BLaER1 treated with 17β-estradiol and CSF1 and Interleukin-3, amounts not matched to agents 10 nM and 100 nM (cell line): ENCODE results near the gene TBPL1.

Source experiments
- H3K27ac ChIP-seq, 11 experiments: shearing (Covaris generic); formaldehyde crosslinking; 2 replicates each; pipeline ENCODE4 v1.8.1; 2022
- H3K27me3 ChIP-seq, 11 experiments: shearing (Covaris generic); formaldehyde crosslinking; 2 replicates each; pipeline ENCODE4 v1.8.1; 2022
- H3K36me3 ChIP-seq, 11 experiments: shearing (Covaris generic); formaldehyde crosslinking; 2 replicates each; pipeline ENCODE4 v1.8.1; 2022
- H3K4me1 ChIP-seq, 10 experiments: shearing (Covaris generic); formaldehyde crosslinking; 2 replicates each; pipeline ENCODE4 v1.8.1; 2022
- H3K4me2 ChIP-seq, 11 experiments: shearing (Covaris generic); formaldehyde crosslinking; 2 replicates each; pipeline ENCODE4 v1.8.1; 2022
- H3K4me3 ChIP-seq, 10 experiments: shearing (Covaris generic); formaldehyde crosslinking; 2 replicates each; pipeline ENCODE4 v1.8.1; 2022
- H3K9ac ChIP-seq, 11 experiments: shearing (Covaris generic); formaldehyde crosslinking; 2 replicates each; pipeline ENCODE4 v1.8.1; 2022
- H3K9me3 ChIP-seq, 11 experiments: shearing (Covaris generic); formaldehyde crosslinking; replicated peaks in 1 of 11; 2 replicates each; pipeline ENCODE4 v1.8.1; 2022
- H4K20me1 ChIP-seq, 11 experiments: shearing (Covaris generic); formaldehyde crosslinking; 2 replicates each; pipeline ENCODE4 v1.8.1; 2022
- Cebpa-rat ChIP-seq, 11 experiments: shearing (Covaris generic); IDR thresholded peaks; 2 replicates each; pipeline ENCODE4 v1.8.1; 2022

Gene TBPL1

GRCh38 chr6:133957227-133957626, 4.2 kb downstream of the TBPL1 start:
- no peak overlapping the region for H3K4me3 ChIP-seq
- peaks cover 0 to 23% (median 13%) of the 10 kb centered on the region in 11 experiments; a peak in 9 of 22 replicates for H3K36me3 ChIP-seq
- H4K20me1 ChIP-seq: peaks cover 7 to 88% (median 60%) of the 10 kb centered on the region in 11 experiments; a peak in 17 of 22 replicates
- H3K9ac ChIP-seq: no peak overlapping the region
- peaks cover 17 to 54% (median 29%) of the 10 kb centered on the region in 10 experiments for H3K4me1 ChIP-seq
- no peak for TF ChIP-seq Cebpa-rat (IDR thresholded peaks at IDR 0.05)
- H3K27me3 ChIP-seq: no peaks in the 10 kb centered on the region
- H3K9me3 ChIP-seq: peaks cover 0 to 22% (median 7%) of the 10 kb centered on the region in 11 experiments; a peak in 7 of 22 replicates
- peak overlapping the region in 1 of 11 experiments; percentile 2; a peak in 1 of 22 replicates for H3K4me2 ChIP-seq
- H3K27ac ChIP-seq: no peak overlapping the region

GRCh38 chr6:133957780-133958242, 4.8 kb downstream of the TBPL1 start:
- Histone ChIP-seq H3K4me1 (peaks cover 17 to 54% (median 29%) of the 10 kb centered on the region in 10 experiments), H3K36me3 (peaks cover 0 to 23% (median 13%) of the 10 kb centered on the region in 11 experiments; a peak in 10 of 22 replicates), H4K20me1 (peaks cover 7 to 94% (median 65%) of the 10 kb centered on the region in 11 experiments; a peak in 17 of 22 replicates), H3K4me3 (no peak overlapping the region), H3K4me2 (peak overlapping the region in 4 of 11 experiments; percentile 2 to 34 (median 6); a peak in 3 of 22 replicates), H3K9me3 (peaks cover 0 to 22% (median 8%) of the 10 kb centered on the region in 11 experiments; a peak in 7 of 22 replicates), H3K27me3 (no peaks in the 10 kb centered on the region), H3K9ac (no peak overlapping the region), H3K27ac (no peak overlapping the region)
- TF ChIP-seq Cebpa-rat (IDR thresholded peaks at IDR 0.05): no peak

- peaks cover 17 to 53% (median 29%) of the 10 kb centered on the region in 10 experiments for H3K4me1 ChIP-seq
- peak overlapping the region in 1 of 11 experiments; percentile 34; a peak in 2 of 22 replicates for H3K4me2 ChIP-seq
- no peak overlapping the region for H3K4me3 ChIP-seq
- no peak overlapping the region for H3K27ac ChIP-seq
- no peak for TF ChIP-seq Cebpa-rat (IDR thresholded peaks at IDR 0.05)
- peaks cover 7 to 100% (median 73%) of the 10 kb centered on the region in 11 experiments; a peak in 17 of 22 replicates for H4K20me1 ChIP-seq
- no peak overlapping the region for H3K9ac ChIP-seq
- H3K27me3 ChIP-seq: no peaks in the 10 kb centered on the region
- peaks cover 0 to 28% (median 18%) of the 10 kb centered on the region in 11 experiments; a peak in 11 of 22 replicates for H3K36me3 ChIP-seq
- peaks cover 0 to 22% (median 10%) of the 10 kb centered on the region in 11 experiments; a peak in 9 of 22 replicates for H3K9me3 ChIP-seq
These were observed 5.8 kb downstream of the TBPL1 start for GRCh38 chr6:133958791-133959190.

- H3K9ac ChIP-seq: no peak overlapping the region
- H3K27me3 ChIP-seq: no peaks in the 10 kb centered on the region
- H3K4me1 ChIP-seq: peaks cover 7 to 48% (median 19%) of the 10 kb centered on the region in 10 experiments
- H3K9me3 ChIP-seq: peaks cover 0 to 22% (median 10%) of the 10 kb centered on the region in 11 experiments; a peak in 9 of 22 replicates
- H3K4me2 ChIP-seq: no peak overlapping the region
- H4K20me1 ChIP-seq: peaks cover 7 to 97% (median 68%) of the 10 kb centered on the region in 11 experiments; a peak in 17 of 22 replicates
- H3K36me3 ChIP-seq: peaks cover 0 to 28% (median 18%) of the 10 kb centered on the region in 11 experiments; a peak in 11 of 22 replicates
- no peak for TF ChIP-seq Cebpa-rat (IDR thresholded peaks at IDR 0.05)
- H3K27ac ChIP-seq: no peak overlapping the region
- no peak overlapping the region for H3K4me3 ChIP-seq
These were observed 6.8 kb downstream of the TBPL1 start for GRCh38 chr6:133959667-133960368.

GRCh38 chr6:133961831-133962230, 8.8 kb downstream of the TBPL1 start:
- Histone ChIP-seq H3K9me3 (peaks cover 0 to 22% (median 10%) of the 10 kb centered on the region in 11 experiments; a peak in 9 of 22 replicates), H3K36me3 (peaks cover 0 to 31% (median 18%) of the 10 kb centered on the region in 11 experiments; a peak in 11 of 22 replicates), H3K9ac (no peak overlapping the region), H4K20me1 (peaks cover 7 to 97% (median 63%) of the 10 kb centered on the region in 11 experiments; a peak in 16 of 22 replicates), H3K27ac (no peak overlapping the region), H3K4me1 (peaks cover 12 to 48% (median 29%) of the 10 kb centered on the region in 10 experiments), H3K27me3 (no peaks in the 10 kb centered on the region), H3K4me2 (no peak overlapping the region), H3K4me3 (no peak overlapping the region)
- TF ChIP-seq Cebpa-rat (IDR thresholded peaks at IDR 0.05): no peak

- Histone ChIP-seq H3K4me3 (no peak overlapping the region), H3K4me2 (no peak overlapping the region), H3K36me3 (peaks cover 0 to 31% (median 17%) of the 10 kb centered on the region in 11 experiments; a peak in 13 of 22 replicates), H4K20me1 (peaks cover 3 to 95% (median 61%) of the 10 kb centered on the region in 11 experiments; a peak in 16 of 22 replicates), H3K27ac (no peak overlapping the region), H3K27me3 (no peaks in the 10 kb centered on the region), H3K9ac (no peak overlapping the region), H3K9me3 (peaks cover 0 to 22% (median 10%) of the 10 kb centered on the region in 11 experiments; a peak in 9 of 22 replicates), H3K4me1 (peaks cover 14 to 33% (median 24%) of the 10 kb centered on the region in 10 experiments)
- no peak for TF ChIP-seq Cebpa-rat (IDR thresholded peaks at IDR 0.05)
These were observed 11.0 kb downstream of the TBPL1 start for GRCh38 chr6:133964052-133964451.

GRCh38 chr6:133964702-133965101, 11.7 kb downstream of the TBPL1 start:
- Histone ChIP-seq H3K4me1 (peaks cover 14 to 32% (median 24%) of the 10 kb centered on the region in 10 experiments), H3K27ac (no peak overlapping the region), H3K36me3 (peaks cover 0 to 30% (median 15%) of the 10 kb centered on the region in 11 experiments; a peak in 12 of 22 replicates), H3K4me3 (no peak overlapping the region), H4K20me1 (peaks cover 3 to 91% (median 61%) of the 10 kb centered on the region in 11 experiments; a peak in 16 of 22 replicates), H3K4me2 (peak overlapping the region in 3 of 11 experiments; percentile 6 to 60 (median 30); a peak in 4 of 22 replicates), H3K9me3 (peaks cover 0 to 19% (median 10%) of the 10 kb centered on the region in 11 experiments; a peak in 9 of 22 replicates), H3K9ac (no peak overlapping the region), H3K27me3 (no peaks in the 10 kb centered on the region)
- TF ChIP-seq Cebpa-rat (IDR thresholded peaks at IDR 0.05): no peak

- no peak overlapping the region for H3K9ac ChIP-seq
- H3K4me3 ChIP-seq: no peak overlapping the region
- peak overlapping the region in 5 of 11 experiments; percentile 27 to 57 (median 32); a peak in 8 of 22 replicates for H3K4me2 ChIP-seq
- peaks cover 14 to 32% (median 24%) of the 10 kb centered on the region in 10 experiments for H3K4me1 ChIP-seq
- no peak overlapping the region for H3K27ac ChIP-seq
- H3K27me3 ChIP-seq: no peaks in the 10 kb centered on the region
- peaks cover 0 to 16% (median 4%) of the 10 kb centered on the region in 11 experiments; a peak in 7 of 22 replicates for H3K9me3 ChIP-seq
- no peak for TF ChIP-seq Cebpa-rat (IDR thresholded peaks at IDR 0.05)
- peaks cover 3 to 91% (median 64%) of the 10 kb centered on the region in 11 experiments; a peak in 16 of 22 replicates for H4K20me1 ChIP-seq
- peaks cover 0 to 20% (median 8%) of the 10 kb centered on the region in 11 experiments; a peak in 11 of 22 replicates for H3K36me3 ChIP-seq
These were observed 12.9 kb downstream of the TBPL1 start for GRCh38 chr6:133965817-133966360.
